IPS DF 6.9 (cell line): ENCODE measurements around the gene ACER3.
"Not testable (repeated sequence)": the region's sequence is repeated elsewhere in the genome, so short reads cannot be mapped to it uniquely, and the experiment has no call there.

Experiments
- DNase-seq: peaks from one replicate; pipeline ENCODE4 v3.0.0-alpha.2; 2013; ENCODE audit warnings: low read depth, low spot score
- H3K27ac ChIP-seq: one replicate; pipeline ENCODE4 v1.5.1; 2013; ENCODE audit warnings: low read length, control low read depth
- H3K27me3 ChIP-seq: 2 replicates; pipeline ENCODE4 v1.6.1; 2013; ENCODE audit warnings: mild to moderate bottlenecking, low read length; ENCODE audit not compliant: control insufficient read depth, insufficient read depth
- H3K36me3 ChIP-seq: 2 replicates; pipeline ENCODE4 v1.6.1; 2013; ENCODE audit warnings: low read length; ENCODE audit not compliant: control insufficient read depth, insufficient read depth
- H3K4me1 ChIP-seq: 2 replicates; pipeline ENCODE4 v1.6.1; 2013; ENCODE audit warnings: low read length; ENCODE audit not compliant: control insufficient read depth, insufficient read depth
- H3K4me3 ChIP-seq: 2 replicates; pipeline ENCODE4 v1.5.1; 2013; ENCODE audit warnings: mild to moderate bottlenecking, low read length
- H3K9me3 ChIP-seq: 2 replicates; pipeline ENCODE4 v1.6.1; 2013; ENCODE audit warnings: low read length, inconsistent platforms; ENCODE audit not compliant: control insufficient read depth, insufficient read depth
- WGBS: extraction: QIAGEN DNeasy Blood & Tissue Kit; methylation state at CpG from one replicate; pipeline ENCODE4 v1.1.7; 2013; ENCODE audit warnings: mixed read lengths, missing lambda C conversion rate; ENCODE audit not compliant: insufficient read length, insufficient coverage; 5-methylcytosine and 5-hydroxymethylcytosine counted together

ACER3 gene

DNA sequence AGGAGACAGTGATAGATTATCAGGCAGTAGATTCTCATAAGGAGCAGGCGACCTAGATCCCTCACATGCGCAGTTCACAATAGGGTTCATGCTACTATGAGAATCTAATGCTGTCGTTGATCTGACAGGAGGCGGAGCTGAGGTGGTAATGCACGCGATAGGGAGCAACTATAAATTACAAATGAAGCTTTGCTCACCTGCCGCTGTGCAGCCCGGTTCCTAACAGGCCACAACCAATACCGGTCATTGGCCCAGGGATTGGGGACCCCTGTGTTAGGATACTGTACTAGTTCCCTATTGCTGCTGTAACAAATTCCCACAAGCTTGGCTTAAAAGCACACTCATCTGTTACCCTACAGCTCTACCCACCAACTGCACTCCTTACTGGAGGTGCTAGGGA is 184.2 kb downstream of the ACER3 start:
- H3K4me3 ChIP-seq, result no peak overlapping the region
- H3K36me3 ChIP-seq, result no peaks in the 10 kb centered on the region
- H3K27me3 ChIP-seq, result peaks cover 9% of the 10 kb centered on the region; the same call in 1 of the 2 replicates
- DNase-seq, result no peak
- no CpG with 5 or more reads among the region's 9 CpGs for WGBS
- peaks cover 2% of the 10 kb centered on the region; the same call in 1 of the 2 replicates for H3K4me1 ChIP-seq
- H3K27ac ChIP-seq, result no peak overlapping the region
- no peaks in the 10 kb centered on the region for H3K9me3 ChIP-seq

DNA sequence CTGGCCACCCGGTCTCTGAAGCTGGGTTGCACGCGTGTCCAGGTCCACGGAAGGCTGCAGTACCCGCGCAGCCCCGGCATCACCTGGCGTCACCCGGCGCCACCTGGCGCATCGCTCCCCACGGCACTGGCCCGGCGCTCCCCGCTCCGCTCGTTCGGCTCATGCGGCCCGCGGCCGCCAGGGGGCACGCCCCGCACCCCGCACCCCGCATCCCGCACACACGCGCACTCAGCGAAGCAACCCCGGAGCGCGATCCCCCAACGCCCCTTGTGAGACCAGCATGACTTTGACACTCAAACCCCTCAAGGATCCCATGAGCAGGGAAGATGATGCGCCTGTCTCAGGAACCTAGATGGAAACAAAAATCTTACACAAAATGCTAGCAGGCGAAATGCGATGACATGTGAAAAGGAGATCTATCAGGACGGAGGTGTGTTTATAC is 185.4 kb downstream of the ACER3 start:
- DNase-seq, result no peak
- no CpG with 5 or more reads among the region's 39 CpGs for WGBS
- no peaks in the 10 kb centered on the region for H3K9me3 ChIP-seq
- no peaks in the 10 kb centered on the region for H3K36me3 ChIP-seq
- H3K27ac ChIP-seq, result no peak overlapping the region
- peaks cover 2% of the 10 kb centered on the region; the same call in 1 of the 2 replicates for H3K27me3 ChIP-seq
- H3K4me3 ChIP-seq, result no peak overlapping the region; the same call in 1 of the 2 replicates
- no peaks in the 10 kb centered on the region for H3K4me1 ChIP-seq

DNA sequence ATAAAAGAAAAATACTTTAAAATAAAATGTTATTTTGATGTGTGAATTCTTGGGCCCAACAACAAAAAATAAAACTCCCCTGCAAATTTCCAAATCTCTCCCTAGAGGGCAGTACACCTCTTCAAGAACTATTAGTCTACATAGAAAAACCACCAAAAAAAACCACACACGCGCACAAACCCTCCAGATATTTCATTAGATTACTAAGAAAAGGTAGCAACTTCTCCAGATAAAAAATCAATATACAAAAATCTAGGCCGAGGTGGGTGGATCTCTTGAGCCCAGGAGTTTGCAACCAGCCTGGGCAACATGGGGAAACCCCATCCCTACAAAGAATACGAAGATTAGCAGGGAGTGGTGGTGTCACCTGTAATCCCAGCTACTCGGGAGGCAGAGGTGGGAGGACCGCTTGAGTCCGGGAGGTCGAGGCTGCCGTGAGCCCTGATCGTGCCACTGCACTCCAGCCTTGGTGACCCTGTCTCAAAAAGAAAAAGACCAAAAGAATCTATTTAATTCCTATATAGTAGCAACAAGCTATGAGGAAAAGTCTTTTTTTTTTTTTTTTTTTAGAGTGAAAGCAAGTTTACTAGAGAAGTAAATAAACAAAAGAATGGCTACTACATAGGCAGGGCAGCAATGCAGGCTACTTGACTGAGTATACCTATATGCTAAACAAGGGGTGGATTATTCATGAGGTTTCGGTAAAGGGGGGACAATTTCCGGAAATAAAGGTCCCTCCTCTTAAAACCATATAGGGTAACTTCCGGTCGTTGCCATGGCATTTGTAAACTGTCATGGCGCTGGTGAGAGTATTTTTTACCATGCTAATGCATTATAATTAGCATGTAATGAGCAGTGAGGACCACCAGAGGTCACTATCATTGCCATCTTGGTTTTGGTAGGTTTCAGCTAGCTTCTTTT is 186.5 kb downstream of the ACER3 start:
- peak; percentile 91 for DNase-seq
- H3K9me3 ChIP-seq, result no peaks in the 10 kb centered on the region
- H3K4me3 ChIP-seq, result no peak overlapping the region
- H3K27me3 ChIP-seq, result peaks cover 2% of the 10 kb centered on the region; the same call in 1 of the 2 replicates
- H3K4me1 ChIP-seq, result no peaks in the 10 kb centered on the region
- H3K27ac ChIP-seq, result no peak overlapping the region
- WGBS, result no CpG with 5 or more reads among the region's 15 CpGs
- H3K36me3 ChIP-seq, result no peaks in the 10 kb centered on the region

DNA sequence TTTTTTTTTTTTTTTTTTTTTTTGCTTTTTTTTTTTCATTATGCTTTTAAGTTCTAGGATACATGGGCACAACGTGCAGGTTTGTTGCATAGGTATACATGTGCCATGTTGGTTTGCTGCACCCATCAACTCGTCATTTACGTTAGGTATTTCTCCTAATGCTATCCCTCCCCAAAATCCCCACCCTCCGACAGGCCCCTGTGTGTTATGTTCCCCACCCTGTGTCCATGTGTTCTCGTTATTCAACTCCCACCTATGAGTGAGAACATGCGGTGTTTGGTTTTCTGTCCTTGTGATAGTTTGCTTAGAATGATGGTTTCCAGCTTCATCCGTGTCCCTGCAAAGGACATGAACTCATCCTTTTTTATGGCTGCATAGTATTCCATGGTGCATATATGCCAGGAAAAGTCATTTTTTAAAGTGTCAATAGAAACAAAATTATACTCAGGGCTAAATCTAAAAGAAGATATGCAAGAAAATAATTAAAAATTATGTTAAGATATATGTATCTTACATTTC is 187.3 kb downstream of the ACER3 start:
- H3K4me3 ChIP-seq, H3K27me3 ChIP-seq, H3K36me3 ChIP-seq, DNase-seq, H3K27ac ChIP-seq, H3K9me3 ChIP-seq, H3K4me1 ChIP-seq: not testable (repeated sequence)
- no CpG with 5 or more reads among the region's 7 CpGs for WGBS

DNA sequence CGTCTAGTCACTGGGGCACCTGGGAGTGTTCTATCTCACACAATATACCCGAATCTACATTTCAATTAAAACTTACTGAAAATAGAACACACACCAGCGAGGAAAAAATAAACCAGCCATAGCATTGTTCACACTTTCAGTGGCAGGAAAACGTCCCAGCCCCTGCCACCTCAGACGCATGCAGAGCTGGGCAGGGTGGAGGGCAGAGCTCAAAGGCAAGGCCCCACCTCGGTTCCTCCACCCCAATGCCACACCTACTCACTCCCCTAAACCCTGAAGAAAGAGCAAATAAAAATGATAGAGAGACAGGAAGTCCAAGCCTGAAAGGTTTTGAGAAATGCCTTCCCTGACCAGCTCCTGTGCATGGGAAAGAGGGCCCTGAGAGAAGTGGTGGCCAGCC is 188.3 kb downstream of the ACER3 start:
- H3K9me3 ChIP-seq, result no peaks in the 10 kb centered on the region
- no peak overlapping the region for H3K27ac ChIP-seq
- DNase-seq, result no peak
- H3K36me3 ChIP-seq, result no peaks in the 10 kb centered on the region
- peaks cover 2% of the 10 kb centered on the region; the same call in 1 of the 2 replicates for H3K27me3 ChIP-seq
- WGBS, result no CpG with 5 or more reads among the region's 6 CpGs
- H3K4me1 ChIP-seq, result peaks cover 1% of the 10 kb centered on the region; the same call in 1 of the 2 replicates
- no peak overlapping the region for H3K4me3 ChIP-seq

DNA sequence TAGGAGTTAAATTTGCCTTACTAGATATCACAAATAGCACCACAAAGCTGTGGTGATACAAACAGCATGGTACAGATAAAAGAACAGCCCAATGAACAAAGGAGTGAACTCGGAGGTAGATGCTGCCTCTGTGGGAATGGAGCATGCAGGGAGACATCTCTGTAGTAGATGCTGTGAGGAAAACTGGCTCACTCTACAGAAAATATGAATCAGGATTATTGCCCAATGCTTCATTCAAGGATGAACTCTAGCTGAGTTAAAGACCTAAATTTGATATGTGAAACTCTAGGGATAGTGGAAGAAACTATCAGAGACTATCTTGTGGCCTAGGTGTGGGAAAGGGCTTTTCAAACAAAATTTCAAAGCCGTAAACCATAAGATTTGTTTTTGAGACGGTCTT is 190.8 kb downstream of the ACER3 start:
- H3K9me3 ChIP-seq, result no peaks in the 10 kb centered on the region
- peaks cover 1% of the 10 kb centered on the region; the same call in 1 of the 2 replicates for H3K4me1 ChIP-seq
- no peaks in the 10 kb centered on the region for H3K36me3 ChIP-seq
- no peak for DNase-seq
- no peaks in the 10 kb centered on the region for H3K27me3 ChIP-seq
- no peak overlapping the region for H3K4me3 ChIP-seq
- no peak overlapping the region for H3K27ac ChIP-seq
- WGBS, result no CpG with 5 or more reads among the region's 3 CpGs

DNA sequence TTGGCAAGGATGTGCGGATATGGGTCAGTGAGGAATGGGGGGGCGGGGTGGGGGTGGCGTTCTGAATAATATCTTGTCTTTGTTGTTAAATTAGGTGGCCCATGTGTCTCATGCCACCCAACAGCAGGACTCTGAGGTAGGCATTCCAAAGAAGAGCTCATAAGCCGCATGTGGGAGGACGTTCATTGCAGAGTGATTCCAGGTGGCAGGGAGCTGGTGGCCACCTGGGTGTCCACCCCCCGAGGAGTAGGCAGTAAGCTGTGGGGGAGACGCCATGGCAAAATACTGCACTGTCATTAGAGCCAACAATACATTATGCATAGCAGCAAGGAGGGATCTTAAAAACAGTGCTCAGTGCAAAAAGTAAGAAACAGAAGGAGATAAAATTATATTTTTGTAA is 191.8 kb downstream of the ACER3 start:
- Histone ChIP-seq H3K27ac (no peak overlapping the region), H3K4me3 (no peak overlapping the region), H3K36me3 (no peaks in the 10 kb centered on the region), H3K27me3 (no peaks in the 10 kb centered on the region), H3K4me1 (peaks cover 1% of the 10 kb centered on the region; the same call in 1 of the 2 replicates), H3K9me3 (no peaks in the 10 kb centered on the region)
- no CpG with 5 or more reads among the region's 7 CpGs for WGBS
- DNase-seq, result no peak

DNA sequence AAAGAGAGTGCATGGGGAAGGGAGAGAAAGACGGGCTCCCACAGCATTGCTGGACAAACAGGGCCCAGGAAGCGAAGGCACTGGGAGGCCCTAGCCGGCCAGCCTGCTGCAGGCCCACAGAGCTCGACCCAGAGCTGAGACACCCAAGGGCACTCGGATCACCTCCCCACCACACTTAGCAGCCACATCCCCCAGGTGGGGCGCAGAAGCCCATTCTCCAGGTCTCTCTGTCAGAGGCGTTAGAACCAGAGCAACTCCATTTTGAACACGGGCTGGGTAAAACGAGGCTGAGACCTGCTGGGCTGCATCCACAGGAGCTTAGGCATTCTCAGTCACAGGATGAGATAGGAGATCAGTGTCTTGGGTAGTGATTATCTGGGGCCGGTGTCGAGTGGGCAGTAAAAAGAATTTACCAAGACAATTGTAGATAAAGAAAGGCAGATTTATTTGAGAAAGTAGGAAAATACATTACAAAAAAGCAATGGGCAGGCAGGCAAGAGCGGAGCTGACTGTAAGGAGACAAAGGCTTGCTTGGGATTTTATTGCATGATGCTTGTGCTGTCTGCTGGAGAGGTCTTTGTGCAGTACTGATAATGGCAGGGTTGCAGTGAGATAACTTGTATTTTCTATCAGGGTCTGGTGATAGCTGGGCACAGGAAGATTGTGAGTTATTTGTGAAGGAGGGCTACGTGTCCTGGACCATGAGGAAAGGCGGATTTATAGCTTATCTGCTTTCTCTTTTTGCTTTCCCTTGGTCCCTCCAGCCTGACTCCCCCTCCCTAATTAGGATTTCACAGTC is 192.7 kb downstream of the ACER3 start:
- Histone ChIP-seq H3K4me3 (no peak overlapping the region), H3K36me3 (no peaks in the 10 kb centered on the region), H3K9me3 (no peaks in the 10 kb centered on the region), H3K27me3 (no peaks in the 10 kb centered on the region), H3K4me1 (peaks cover 1% of the 10 kb centered on the region; the same call in 1 of the 2 replicates), H3K27ac (no peak overlapping the region)
- DNase-seq, result no peak
- WGBS, result no CpG with 5 or more reads among the region's 14 CpGs

DNA sequence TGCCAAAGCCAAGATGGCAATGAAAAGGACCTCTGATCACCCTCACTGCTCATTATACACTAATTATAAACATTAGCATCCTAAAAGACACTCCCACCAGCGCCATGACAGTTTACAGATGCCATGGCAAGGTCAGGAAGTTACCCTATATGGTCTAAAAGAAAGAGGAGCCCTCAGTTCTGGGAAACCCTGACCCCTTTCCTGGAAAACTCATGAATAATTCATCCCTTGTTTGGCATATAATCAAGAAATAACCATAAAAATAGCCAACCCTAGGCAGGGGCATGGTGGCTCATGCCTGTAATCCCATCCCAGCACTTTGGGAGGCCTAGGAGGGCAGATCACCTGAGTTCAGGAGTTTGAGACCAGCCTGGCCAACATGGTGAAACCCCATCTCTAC is 193.4 kb downstream of the ACER3 start:
- DNase-seq, result no peak
- WGBS, result no CpG with 5 or more reads among the region's 1 CpG
- Histone ChIP-seq H3K27ac (no peak overlapping the region), H3K4me3 (no peak overlapping the region), H3K4me1 (peaks cover 1% of the 10 kb centered on the region; the same call in 1 of the 2 replicates), H3K9me3 (no peaks in the 10 kb centered on the region), H3K27me3 (no peaks in the 10 kb centered on the region), H3K36me3 (no peaks in the 10 kb centered on the region)

DNA sequence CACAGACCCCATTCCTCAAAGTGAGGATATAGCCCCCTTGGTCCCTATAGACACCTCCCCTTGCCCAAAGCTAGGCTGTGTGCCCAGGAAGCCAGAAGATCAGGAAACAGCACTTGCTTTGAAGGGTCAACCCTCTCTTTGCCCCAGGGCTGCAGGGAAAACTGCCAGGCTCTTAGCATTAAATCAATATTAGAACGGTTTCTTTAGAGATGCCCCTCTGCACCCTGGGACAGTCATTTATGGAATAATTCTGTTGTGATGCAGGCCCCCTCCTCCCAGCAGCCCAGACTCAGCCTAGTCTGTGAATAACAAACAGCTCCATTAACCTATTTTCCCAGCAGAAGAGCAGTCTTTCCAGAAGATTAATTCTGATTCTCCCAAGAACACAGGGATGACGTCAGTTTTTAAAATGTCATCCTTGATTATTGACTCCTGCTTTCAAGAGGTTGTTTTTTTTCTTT is 194.4 kb downstream of the ACER3 start:
- no peaks in the 10 kb centered on the region for H3K9me3 ChIP-seq
- peaks cover 1% of the 10 kb centered on the region; the same call in 1 of the 2 replicates for H3K4me1 ChIP-seq
- H3K36me3 ChIP-seq, result no peaks in the 10 kb centered on the region
- DNase-seq, result no peak
- no CpG with 5 or more reads among the region's 2 CpGs for WGBS
- no peak overlapping the region for H3K4me3 ChIP-seq
- H3K27me3 ChIP-seq, result no peaks in the 10 kb centered on the region
- no peak overlapping the region for H3K27ac ChIP-seq
